IPS-20b (cell line): ENCODE data around the gene PLB1.

ENCODE experiments used
- H3K27ac ChIP-seq: one replicate; pipeline ENCODE4 v1.5.1; 2013; ENCODE audit warnings: low read length
- H3K27me3 ChIP-seq: 2 replicates; pipeline ENCODE4 v1.6.1; 2013; ENCODE audit warnings: mild to moderate bottlenecking, low read length, inconsistent platforms; ENCODE audit not compliant: insufficient read depth
- H3K36me3 ChIP-seq: 2 replicates; pipeline ENCODE4 v1.6.1; 2013; ENCODE audit warnings: low read depth, mild to moderate bottlenecking, inconsistent platforms, low read length, moderate library complexity; ENCODE audit not compliant: insufficient read depth
- H3K4me1 ChIP-seq: 2 replicates; pipeline ENCODE4 v1.6.1; 2013; ENCODE audit warnings: mild to moderate bottlenecking, control low read depth, inconsistent platforms, low read length, moderate library complexity; ENCODE audit not compliant: insufficient read depth
- H3K4me3 ChIP-seq: 2 replicates; pipeline ENCODE4 v1.5.1; 2013; ENCODE audit warnings: mild to moderate bottlenecking, low read length, inconsistent platforms
- H3K9ac ChIP-seq: 2 replicates; pipeline ENCODE4 v1.6.1; 2013; ENCODE audit warnings: low read depth, mild to moderate bottlenecking, inconsistent platforms, low read length, moderate library complexity
- H3K9me3 ChIP-seq: 2 replicates; pipeline ENCODE4 v1.6.1; 2013; ENCODE audit warnings: mild to moderate bottlenecking, low read depth, low read length, inconsistent platforms; ENCODE audit not compliant: insufficient read depth

The PLB1 gene

GRCh38 chr2:28488083-28488830 lies 7.6 kb upstream of the PLB1 start:
- Histone ChIP-seq H3K36me3 (no peaks in the 10 kb centered on the region), H3K27me3 (no peaks in the 10 kb centered on the region), H3K27ac (no peak overlapping the region), H3K9ac (no peak overlapping the region), H3K4me3 (no peak overlapping the region), H3K4me1 (no peaks in the 10 kb centered on the region), H3K9me3 (no peaks in the 10 kb centered on the region)

GRCh38 chr2:28488858-28489575 lies 6.8 kb upstream of the PLB1 start:
- Histone ChIP-seq H3K27ac (no peak overlapping the region), H3K4me1 (no peaks in the 10 kb centered on the region), H3K9me3 (no peaks in the 10 kb centered on the region)

GRCh38 chr2:28490558-28490957 lies 5.3 kb upstream of the PLB1 start:
- H3K4me1 ChIP-seq, result no peaks in the 10 kb centered on the region
- no peak overlapping the region for H3K9ac ChIP-seq
- no peak overlapping the region for H3K4me3 ChIP-seq
- no peaks in the 10 kb centered on the region for H3K27me3 ChIP-seq
- no peaks in the 10 kb centered on the region for H3K36me3 ChIP-seq
- no peaks in the 10 kb centered on the region for H3K9me3 ChIP-seq
- no peak overlapping the region for H3K27ac ChIP-seq

More at GRCh38 chr2:28488858-28489575, 6.8 kb upstream of the PLB1 start:
- no peaks in the 10 kb centered on the region for H3K27me3 ChIP-seq
- H3K9ac ChIP-seq, result no peak overlapping the region
- no peaks in the 10 kb centered on the region for H3K36me3 ChIP-seq
- H3K4me3 ChIP-seq, result no peak overlapping the region

GRCh38 chr2:28492282-28492681 lies 3.6 kb upstream of the PLB1 start:
- no peaks in the 10 kb centered on the region for H3K9me3 ChIP-seq
- H3K27ac ChIP-seq, result no peak overlapping the region
- H3K4me3 ChIP-seq, result no peak overlapping the region
- no peaks in the 10 kb centered on the region for H3K4me1 ChIP-seq
- H3K27me3 ChIP-seq, result no peaks in the 10 kb centered on the region
- no peaks in the 10 kb centered on the region for H3K36me3 ChIP-seq
- H3K9ac ChIP-seq, result no peak overlapping the region

GRCh38 chr2:28493636-28494035 lies 2.2 kb upstream of the PLB1 start:
- Histone ChIP-seq H3K4me3 (no peak overlapping the region), H3K27ac (no peak overlapping the region), H3K36me3 (no peaks in the 10 kb centered on the region), H3K4me1 (no peaks in the 10 kb centered on the region), H3K9me3 (no peaks in the 10 kb centered on the region), H3K9ac (no peak overlapping the region), H3K27me3 (no peaks in the 10 kb centered on the region)

- Histone ChIP-seq H3K27ac (no peak overlapping the region), H3K36me3 (no peaks in the 10 kb centered on the region), H3K9ac (no peak overlapping the region), H3K27me3 (no peaks in the 10 kb centered on the region), H3K4me1 (no peaks in the 10 kb centered on the region), H3K4me3 (no peak overlapping the region), H3K9me3 (no peaks in the 10 kb centered on the region)
These were observed 921 bp downstream of the PLB1 start for GRCh38 chr2:28496781-28497180.

- Histone ChIP-seq H3K4me3 (no peak overlapping the region), H3K36me3 (no peaks in the 10 kb centered on the region), H3K9ac (no peak overlapping the region), H3K9me3 (no peaks in the 10 kb centered on the region), H3K27me3 (no peaks in the 10 kb centered on the region), H3K27ac (no peak overlapping the region), H3K4me1 (no peaks in the 10 kb centered on the region)
These were observed 1.3 kb downstream of the PLB1 start for GRCh38 chr2:28497206-28497605.

GRCh38 chr2:28499282-28499681 lies 3.4 kb downstream of the PLB1 start:
- Histone ChIP-seq H3K4me1 (no peaks in the 10 kb centered on the region), H3K9ac (no peak overlapping the region), H3K27ac (no peak overlapping the region), H3K9me3 (no peaks in the 10 kb centered on the region), H3K27me3 (no peaks in the 10 kb centered on the region), H3K4me3 (no peak overlapping the region), H3K36me3 (no peaks in the 10 kb centered on the region)

- H3K36me3 ChIP-seq, result no peaks in the 10 kb centered on the region
- H3K27ac ChIP-seq, result no peak overlapping the region
- H3K9me3 ChIP-seq, result no peaks in the 10 kb centered on the region
- no peak overlapping the region for H3K9ac ChIP-seq
- no peaks in the 10 kb centered on the region for H3K27me3 ChIP-seq
- no peaks in the 10 kb centered on the region for H3K4me1 ChIP-seq
- H3K4me3 ChIP-seq, result no peak overlapping the region
These were observed 9.5 kb downstream of the PLB1 start for GRCh38 chr2:28505361-28505760.

GRCh38 chr2:28506112-28506910 lies 10.5 kb downstream of the PLB1 start:
- H3K36me3 ChIP-seq, result no peaks in the 10 kb centered on the region
- no peaks in the 10 kb centered on the region for H3K4me1 ChIP-seq

GRCh38 chr2:28507796-28508764 lies 12.2 kb downstream of the PLB1 start:
- H3K4me3 ChIP-seq, result no peak overlapping the region
- H3K9ac ChIP-seq, result no peak overlapping the region
- no peaks in the 10 kb centered on the region for H3K27me3 ChIP-seq
- no peak overlapping the region for H3K27ac ChIP-seq
- H3K9me3 ChIP-seq, result no peaks in the 10 kb centered on the region
- no peaks in the 10 kb centered on the region for H3K4me1 ChIP-seq
- H3K36me3 ChIP-seq, result no peaks in the 10 kb centered on the region

More at GRCh38 chr2:28506112-28506910, 10.5 kb downstream of the PLB1 start:
- H3K27me3 ChIP-seq, result no peaks in the 10 kb centered on the region
- no peak overlapping the region for H3K4me3 ChIP-seq
- no peak overlapping the region for H3K27ac ChIP-seq
- no peak overlapping the region for H3K9ac ChIP-seq
- H3K9me3 ChIP-seq, result no peaks in the 10 kb centered on the region
